ENCODE results near the gene SIKE1.
"Not testable (repeated sequence)": the region's sequence is repeated elsewhere in the genome, so short reads cannot be mapped to it uniquely, and the experiment has no call there.

The SIKE1 gene

DNA sequence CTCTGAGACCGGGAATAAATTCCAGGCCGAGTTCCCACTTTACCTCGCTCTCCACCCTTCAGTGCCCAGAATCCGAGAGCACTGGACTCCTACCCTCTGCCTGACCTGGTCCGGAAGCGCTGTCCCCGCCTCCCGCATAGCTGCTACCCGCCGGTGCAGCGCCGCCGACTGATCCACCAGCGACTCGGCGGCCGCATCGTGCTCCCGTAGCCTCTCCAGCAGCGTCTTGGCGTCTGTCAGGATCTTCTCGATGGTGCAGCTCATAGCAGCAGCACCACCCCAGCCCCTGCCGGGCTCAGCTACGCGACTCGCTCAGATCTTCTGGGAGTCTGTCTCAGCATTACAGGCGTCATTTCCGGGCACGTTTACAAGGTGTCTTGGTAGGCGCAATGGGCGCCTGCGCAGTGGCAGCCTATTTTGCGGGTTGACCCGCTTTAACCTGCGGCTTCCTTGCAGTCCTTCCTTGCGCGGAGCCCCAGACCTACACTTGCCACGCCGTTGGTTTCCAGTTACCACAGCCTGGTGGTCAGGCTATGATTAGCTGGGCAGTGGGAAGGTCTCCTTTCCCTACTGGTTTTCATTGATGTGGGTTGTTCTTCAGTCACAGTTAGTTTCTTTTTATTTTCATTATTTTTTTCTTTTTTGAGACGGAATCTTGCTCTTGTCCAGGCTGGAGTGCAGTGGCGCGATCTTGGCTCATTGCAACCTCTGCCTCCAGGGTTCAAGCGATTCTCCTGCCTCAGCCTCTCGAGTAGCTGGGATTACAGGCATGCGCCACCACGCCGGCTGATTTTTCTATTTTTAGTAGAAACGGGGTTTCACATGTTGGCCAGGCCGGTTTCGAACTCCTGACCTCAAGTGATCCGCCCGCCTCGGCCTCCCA is at the start of gene SIKE1:
Gene SIKE1, minus strand, starts transcription at position 342 of the 883 bp plus-strand sequence. Its CDS starts 78 bp downstream, at position 264.
- DNase-seq: peak; percentile 25

- not testable (repeated sequence) for DNase-seq
These were observed 49.6 kb upstream of the SIKE1 start for GRCh38 chr1:114830075-114830474.

GRCh38 chr1:114828251-114828650 is 47.8 kb upstream of the SIKE1 start:
- no peak for DNase-seq

DNA sequence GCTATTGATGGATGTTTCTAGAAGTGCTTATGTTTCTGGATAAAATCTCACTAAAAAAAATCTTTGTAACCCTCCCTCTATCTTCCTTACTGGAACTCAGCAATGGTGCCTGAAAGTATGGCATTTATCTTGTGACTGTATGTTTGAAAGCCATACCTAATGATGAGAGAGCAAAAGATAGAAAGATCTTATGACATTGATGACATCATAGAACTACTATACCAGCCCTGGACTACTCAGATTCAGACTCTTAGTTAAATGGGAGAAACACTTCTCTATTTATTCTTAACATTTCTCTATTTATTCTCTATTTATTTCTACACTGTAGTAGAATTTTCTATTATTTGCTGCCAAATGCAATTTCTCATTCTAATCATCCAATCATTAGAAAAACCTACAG is 41.5 kb upstream of the SIKE1 start:
- no peak for DNase-seq

GRCh38 chr1:114820392-114820791 is 39.9 kb upstream of the SIKE1 start:
- no peak for DNase-seq

DNA sequence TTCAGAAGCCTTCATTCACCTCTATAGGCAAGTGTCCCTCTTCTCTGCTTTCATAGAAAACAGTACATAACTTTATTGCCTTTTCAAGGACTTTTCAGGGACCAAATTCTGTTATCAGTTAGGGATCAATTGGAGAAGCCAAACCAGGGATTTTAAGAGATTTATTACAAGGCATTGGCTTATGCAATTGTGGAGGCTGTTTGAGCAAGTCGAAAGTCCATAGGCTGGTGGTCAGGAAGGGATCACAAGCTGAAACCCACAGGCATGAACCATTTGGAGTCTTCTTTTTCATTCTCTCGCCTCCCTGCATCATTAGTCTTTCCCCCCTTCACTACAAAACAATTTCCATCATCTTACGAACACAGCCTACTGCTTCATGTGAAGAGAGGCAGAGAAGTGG is 39.4 kb upstream of the SIKE1 start:
- DNase-seq: no peak

DNA sequence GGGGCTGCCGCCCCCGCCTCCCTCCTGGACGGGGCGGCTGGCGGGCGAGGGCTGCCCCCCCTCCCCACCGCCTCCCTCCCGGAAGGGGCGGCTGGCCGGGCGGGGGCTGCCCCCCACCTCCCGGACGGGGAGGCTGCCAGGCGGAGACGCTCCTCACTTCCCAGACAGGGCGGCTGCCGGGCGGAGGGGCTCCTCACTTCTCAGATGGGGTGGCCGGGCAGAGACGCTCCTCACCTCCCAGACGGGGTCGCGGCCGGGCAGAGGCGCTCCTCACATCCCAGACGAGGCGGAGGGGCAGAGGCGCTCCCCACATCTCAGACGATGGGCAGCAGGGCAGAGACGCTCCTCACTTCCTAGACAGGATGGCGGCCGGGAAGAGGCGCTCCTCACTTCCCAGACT is 24.0 kb upstream of the SIKE1 start:
- not testable (repeated sequence) for DNase-seq

DNA sequence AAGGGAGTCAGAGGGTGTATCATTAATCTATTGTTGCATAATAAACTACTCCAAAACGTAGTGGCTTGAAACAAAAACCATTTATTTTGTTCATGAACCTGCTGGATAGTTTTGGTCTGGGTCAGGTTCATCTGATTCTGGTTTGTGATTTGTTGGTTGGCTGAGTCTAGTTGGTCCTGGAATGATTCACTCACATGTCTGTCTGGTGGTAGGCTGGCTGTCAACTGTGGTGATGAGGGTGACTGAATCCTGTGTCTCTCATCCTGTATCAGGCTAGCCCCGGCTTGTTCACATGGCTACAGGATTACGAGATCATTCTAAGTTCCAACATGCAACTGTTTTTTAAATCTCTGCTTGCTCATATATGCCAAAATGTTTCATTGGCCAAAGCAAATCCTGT is 22.5 kb upstream of the SIKE1 start:
- no peak for DNase-seq

DNA sequence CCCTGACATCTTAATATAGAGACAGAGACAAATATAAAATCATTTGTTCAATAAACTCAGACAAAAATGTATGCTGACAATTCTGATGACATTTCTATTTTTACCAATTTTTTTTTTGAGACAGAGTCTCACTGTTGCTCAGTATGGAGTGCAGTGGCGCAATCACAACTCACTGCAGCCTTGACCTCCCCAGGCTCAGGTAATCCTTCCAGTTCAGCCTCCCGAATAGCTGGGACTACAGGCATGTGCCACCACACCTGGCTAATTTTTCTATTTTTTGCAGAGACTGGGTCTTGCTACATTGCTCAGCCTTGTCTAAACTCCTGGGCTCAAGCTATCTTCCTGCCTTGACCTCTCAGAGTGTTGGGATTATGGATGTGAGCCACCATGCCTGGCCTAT is 13.6 kb upstream of the SIKE1 start:
- DNase-seq: no peak

GRCh38 chr1:114790581-114790980 is 10.1 kb upstream of the SIKE1 start:
- DNase-seq: not testable (repeated sequence)

GRCh38 chr1:114786440-114786839 is 6.0 kb upstream of the SIKE1 start:
- DNase-seq: not testable (repeated sequence)

- DNase-seq: no peak
These were observed 2.0 kb upstream of the SIKE1 start for GRCh38 chr1:114782476-114782875.

GRCh38 chr1:114779722-114780121 is 763 bp downstream of the SIKE1 start:
- no peak for DNase-seq

- DNase-seq: not testable (repeated sequence)
These were observed 3.8 kb downstream of the SIKE1 start for GRCh38 chr1:114776726-114777125.

GRCh38 chr1:114771992-114772391 is 8.5 kb downstream of the SIKE1 start:
- DNase-seq: no peak

GRCh38 chr1:114770989-114771388 is 9.5 kb downstream of the SIKE1 start:
- DNase-seq: no peak

DNA sequence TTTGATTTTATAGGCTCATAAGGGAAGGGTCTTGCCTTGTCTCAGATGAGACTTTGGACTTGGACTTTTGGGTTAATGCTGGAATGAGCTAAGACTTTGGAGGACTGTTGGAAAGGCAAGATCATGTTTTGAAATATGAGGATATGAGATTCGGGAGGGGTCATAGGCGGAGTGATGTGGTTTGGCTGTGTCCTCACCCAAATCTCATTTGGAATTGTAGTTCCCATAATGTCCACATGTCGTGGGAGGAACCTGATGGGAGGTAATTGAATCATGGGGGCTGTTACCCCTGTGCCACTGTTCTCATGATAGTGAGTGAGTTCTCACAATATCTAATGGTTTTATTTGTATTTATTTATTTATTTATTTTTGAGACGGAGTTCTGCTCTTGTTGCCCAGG is 15.8 kb downstream of the SIKE1 start:
- DNase-seq: no peak

GRCh38 chr1:114758256-114758832 is 22.1 kb downstream of the SIKE1 start:
- DNase-seq: no peak

GRCh38 chr1:114757455-114758255 is 22.8 kb downstream of the SIKE1 start, which contains the start of gene CSDE1:
Gene CSDE1, minus strand, starts transcription at chr1:114757984. Its CDS starts 18,094 bp downstream, at chr1:114739890.
- peak; percentile 62 for DNase-seq

DNA sequence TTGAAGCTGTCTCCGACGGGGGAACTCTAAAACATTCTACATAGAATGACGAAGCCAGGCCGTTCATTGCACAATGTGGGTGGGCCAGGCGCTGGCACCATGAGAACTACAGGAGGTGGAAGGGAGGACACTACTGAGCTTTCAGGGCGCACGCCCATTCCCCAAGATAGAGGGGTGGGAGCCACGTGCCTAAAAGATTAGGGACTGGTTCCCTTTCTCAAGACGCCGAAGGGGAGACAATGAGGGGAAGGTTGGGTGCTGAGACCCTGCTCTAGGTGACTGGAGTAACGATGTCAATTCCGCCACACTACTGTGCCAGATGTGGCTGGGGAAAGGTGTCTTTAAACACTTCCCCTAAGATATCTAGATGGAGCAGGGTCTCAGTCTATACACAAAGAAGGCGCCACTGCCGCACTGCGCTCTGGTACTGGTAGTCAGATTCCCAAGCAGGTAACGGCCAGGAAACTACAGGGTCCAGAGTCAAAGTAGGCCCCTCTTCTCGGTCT is 23.5 kb downstream of the SIKE1 start:
- no peak for DNase-seq

DNA sequence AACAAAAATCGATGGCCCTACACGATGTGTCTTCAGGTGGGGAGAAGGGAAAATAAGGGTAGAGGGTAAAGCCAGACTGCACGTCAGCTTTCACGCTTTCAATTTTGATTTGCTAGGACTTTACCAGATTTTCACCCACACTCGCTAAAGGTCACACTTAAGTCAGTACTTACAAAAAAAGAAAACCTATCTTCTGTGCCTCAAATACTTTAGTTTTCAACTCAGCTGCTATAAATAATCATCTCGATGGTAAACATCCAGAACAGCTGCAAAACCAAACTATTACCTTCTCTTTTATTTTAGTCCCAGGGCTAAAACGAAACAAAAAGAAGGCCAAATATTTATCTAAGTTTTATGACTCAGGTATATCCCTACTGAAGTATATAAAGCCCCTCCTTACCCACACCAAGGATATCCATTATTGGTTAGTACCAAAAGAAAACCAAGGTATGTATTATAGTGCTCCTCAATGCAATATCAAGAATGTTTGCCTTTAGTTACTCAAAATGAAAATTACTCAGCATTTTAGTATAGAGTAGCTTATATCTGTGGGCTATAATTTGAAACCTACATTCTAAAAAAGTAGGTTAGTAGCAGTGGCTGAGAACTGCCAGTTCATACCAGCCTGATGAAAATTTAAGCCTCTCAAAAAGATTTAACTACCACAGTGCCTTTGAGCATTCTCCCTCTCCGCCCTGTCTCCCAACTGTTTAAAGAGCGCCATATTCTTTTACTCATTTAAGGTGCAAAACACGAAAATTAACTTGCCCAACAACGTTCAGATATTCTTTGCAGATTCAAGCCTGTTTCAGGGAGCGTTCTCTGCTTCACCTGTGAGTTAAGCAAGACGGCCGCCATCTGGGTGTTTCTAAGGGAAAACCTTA is 24.2 kb downstream of the SIKE1 start:
- DNase-seq: no peak

All from GOT3 (cell line).